Suprapubic skin (tissue), 4 donors: ENCODE data around the gene TEC.

Experiments used
- CTCF ChIP-seq, 2 donors: fragments of 200-600 bp in 1 of 2; fragments of 450-650 bp in 1 of 2; sonication (generic) in 1 of 2; IDR thresholded peaks; one replicate each; pipeline ENCODE4 v1.5.1; 2016 to 2019; ENCODE audit warnings: antibody characterized with exemption in 2 of 2, mild to moderate bottlenecking in 1 of 2, moderate library complexity in 1 of 2
- POLR2A ChIP-seq, 2 donors: fragments of 450-650 bp; IDR thresholded peaks; one replicate each; pipeline ENCODE4 v1.6.1; 2017; ENCODE audit warnings: antibody characterized with exemption in 2 of 2, mild to moderate bottlenecking in 2 of 2, moderate library complexity in 2 of 2
- POLR2AphosphoS5 ChIP-seq, 3 donors: sonication (generic); formaldehyde crosslinking; IDR thresholded peaks; one replicate each; pipeline ENCODE4 v1.6.1; 2017; ENCODE audit warnings: antibody characterized with exemption in 3 of 3

DNA sequence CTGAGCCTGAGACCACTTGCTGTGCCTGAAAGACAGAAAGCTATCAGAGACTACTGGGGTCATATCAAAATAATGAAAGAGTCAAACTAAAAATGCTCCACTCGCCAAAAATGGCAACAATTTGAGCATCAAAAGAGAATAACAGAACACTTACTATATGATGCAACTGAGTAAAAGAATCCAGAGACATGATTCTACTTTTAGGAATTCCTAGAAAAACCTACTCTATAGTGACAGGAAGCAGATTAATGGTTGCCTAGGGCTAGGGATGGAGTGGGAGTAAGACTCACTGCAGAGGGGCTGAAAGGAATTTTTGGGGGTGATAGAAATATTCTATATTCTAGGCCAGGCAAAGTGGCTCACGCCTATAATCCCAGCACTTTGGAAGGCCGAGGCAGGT lies 42.3 kb upstream of the TEC start:
- TF ChIP-seq CTCF (IDR thresholded peaks at IDR 0.05): no peak
- no peak for TF ChIP-seq POLR2A (IDR thresholded peaks at IDR 0.05)
- TF ChIP-seq POLR2AphosphoS5 (IDR thresholded peaks at IDR 0.05): no peak
